GM13977 (cell line): ENCODE measurements around the gene CASTOR1.

Source experiments
- DNase-seq: peaks from one replicate; pipeline ENCODE4 v3.0.0; 2012; ENCODE audit warnings: low spot score
- CTCF ChIP-seq: IDR thresholded peaks from 2 replicates; pipeline ENCODE4 v1.5.1; 2012; ENCODE audit warnings: mild to moderate bottlenecking, control low read depth; ENCODE audit not compliant: insufficient read depth; ENCODE audit errors: extremely low read depth, missing control alignments
- in situ Hi-C: fragments of 300-500 bp; cut with MboI; formaldehyde crosslinking; loops from one replicate; pipeline ENCODE4 v1.12.0; 2022; ENCODE audit warnings: low sequenced_read_pairs, low pct_unique_long_range_greater_than_20kb, mixed read lengths, inconsistent platforms; ENCODE audit not compliant: unreplicated experiment

The CASTOR1 gene

DNA sequence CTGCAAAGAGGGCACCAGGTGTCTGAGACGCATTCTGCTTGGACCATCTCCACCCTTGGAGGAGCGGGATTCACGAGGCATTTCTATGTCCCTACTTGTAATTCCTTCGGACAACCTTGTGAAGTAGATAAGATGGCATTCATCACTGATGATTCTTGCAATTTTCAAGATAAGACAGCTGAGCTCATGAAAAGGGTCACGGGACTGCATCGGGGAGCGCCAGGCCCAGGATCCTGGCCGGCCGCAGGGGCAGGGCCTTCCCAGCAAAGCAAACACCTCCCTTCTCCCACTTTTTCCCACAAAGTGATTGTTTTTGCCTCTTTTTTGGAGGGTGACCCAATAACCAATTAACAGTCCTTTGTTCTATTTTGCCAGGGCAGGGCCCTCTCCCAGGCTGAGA, 51.2 kb downstream of the CASTOR1 start:
- DNase-seq: no peak
- in situ Hi-C loops: no loop called here
- TF ChIP-seq CTCF: no peak

- no peak for DNase-seq
- in situ Hi-C loops: no loop called here
These were observed 52.4 kb downstream of the CASTOR1 start for GRCh38 chr22:30236875-30237274.

DNA sequence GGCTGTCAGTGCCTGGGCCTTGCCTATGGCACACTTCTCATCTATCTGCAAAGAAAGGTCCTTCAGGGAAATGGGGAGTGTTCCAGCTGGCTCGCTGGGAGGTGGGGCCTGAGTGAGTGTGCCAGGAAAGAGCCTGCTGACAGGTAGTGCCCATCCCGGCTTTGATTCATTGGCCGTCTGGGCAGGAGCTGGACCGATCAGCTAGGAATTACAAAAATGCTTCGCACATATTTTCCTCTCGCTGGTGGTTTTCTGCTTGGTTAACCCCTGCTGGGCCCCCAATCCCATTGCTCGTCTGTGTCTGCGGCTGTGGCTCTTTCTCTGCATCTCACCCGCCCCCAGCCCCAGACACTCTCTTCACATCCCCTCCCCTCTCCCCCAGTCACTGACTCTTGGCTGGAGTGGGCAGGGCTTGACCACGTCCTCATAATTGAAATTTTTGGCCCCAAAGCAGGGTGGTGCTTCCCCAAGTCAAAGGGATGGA, 53.6 kb downstream of the CASTOR1 start:
- no peak for TF ChIP-seq CTCF
- in situ Hi-C loops: no loop called here
- DNase-seq: no peak

More at GRCh38 chr22:30236875-30237274, 52.4 kb downstream of the CASTOR1 start:
- no peak for TF ChIP-seq CTCF
